Measurements from ENCODE around the gene PICALM. TPM values are rescaled to one million over a fixed set of nuclear protein-coding genes. Genes with fewer than 3 reads are reported as not detected.

PICALM gene
- total and polyA plus RNA-seq, 2 of the 13 experiments (the other 11 are each of a cell fraction or from before 2014, with no cell fraction given): 97.6 to 154 TPM

DNA sequence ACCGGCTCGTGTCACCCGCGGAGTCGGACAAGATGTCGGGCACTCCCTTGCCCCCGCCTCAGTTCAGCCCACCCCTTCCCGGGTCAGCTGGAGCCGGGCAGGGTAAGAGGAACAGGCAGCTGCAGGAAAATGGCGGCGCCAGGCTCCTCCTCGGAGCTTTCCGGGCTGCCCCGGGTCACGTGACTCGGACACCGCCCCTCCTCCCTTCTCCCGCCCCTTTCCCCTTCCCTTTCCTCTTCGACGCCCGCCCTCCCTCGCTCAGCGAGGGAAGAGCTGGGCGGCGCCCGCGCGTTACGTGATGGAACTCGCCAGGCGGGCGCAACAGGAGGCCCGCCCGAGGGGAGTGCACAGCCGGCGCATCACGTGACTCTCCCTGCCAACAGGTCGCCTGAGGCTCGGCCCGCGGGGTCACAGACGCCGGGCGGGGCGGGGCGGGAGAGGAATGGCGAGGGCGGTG lies at the start of gene PICALM (continued):
- TF ChIP-seq ZNF33A (CRISPR knock-in tag; IDR thresholded peaks at IDR 0.05; ENCODE audit: borderline replicate concordance) (peak; percentile 60; the same call in 1 of the 2 replicates), TAF1 (CRISPR knock-in tag; IDR thresholded peaks at IDR 0.05) (peak; percentile 81), ARHGAP35 (CRISPR knock-in tag; IDR thresholded peaks at IDR 0.05; ENCODE audit: borderline replicate concordance) (no peak), ZMYM2 (CRISPR knock-in tag; IDR thresholded peaks at IDR 0.05) (0 out of 2 replicates have a peak, but pooled peaks have one; percentile 31), HNF4A (CRISPR knock-in tag; IDR thresholded peaks at IDR 0.05) (peak; percentile 25; the same call in 1 of the 2 replicates), NONO (IDR thresholded peaks at IDR 0.05) (no peak), NONO (CRISPR knock-in tag; conservative IDR thresholded peaks at IDR 0.05) (peak; percentile 89), RXRB (CRISPR knock-in tag; IDR thresholded peaks at IDR 0.05; ENCODE audit: borderline replicate concordance) (peak; percentile 84), ZNF350 (CRISPR knock-in tag; IDR thresholded peaks at IDR 0.05; ENCODE audit: borderline replicate concordance, low read depth) (peak; percentile 87), EP300 (IDR thresholded peaks at IDR 0.05; ENCODE audit: low read depth in 2 of 2, low read length in 2 of 2) (peak in 1 of 2 experiments; percentile 73; a peak in 2 of 4 replicates), EP300 (CRISPR knock-in tag; IDR thresholded peaks at IDR 0.05; ENCODE audit: borderline replicate concordance) (peak; percentile 26; the same call in 1 of the 2 replicates), PHF5A (CRISPR knock-in tag; IDR thresholded peaks at IDR 0.05; ENCODE audit: low read depth, unreplicated experiment) (peak; percentile 48), LCORL (IDR thresholded peaks at IDR 0.05) (peak; percentile 85), LCORL (CRISPR knock-in tag; IDR thresholded peaks at IDR 0.05) (no peak; the same call in 1 of the 2 replicates), ZNF230 (CRISPR knock-in tag; IDR thresholded peaks at IDR 0.05) (no peak), SOX6 (IDR thresholded peaks at IDR 0.05) (no peak), SOX6 (CRISPR knock-in tag; IDR thresholded peaks at IDR 0.05) (peak; percentile 71), MEIS2 (CRISPR knock-in tag; IDR thresholded peaks at IDR 0.05) (peak; percentile 71; the same call in 1 of the 2 replicates), ZNF225 (CRISPR knock-in tag; IDR thresholded peaks at IDR 0.05) (0 out of 2 replicates have a peak, but pooled peaks have one; percentile 37)
- TF ChIP-seq, protein P1, sequence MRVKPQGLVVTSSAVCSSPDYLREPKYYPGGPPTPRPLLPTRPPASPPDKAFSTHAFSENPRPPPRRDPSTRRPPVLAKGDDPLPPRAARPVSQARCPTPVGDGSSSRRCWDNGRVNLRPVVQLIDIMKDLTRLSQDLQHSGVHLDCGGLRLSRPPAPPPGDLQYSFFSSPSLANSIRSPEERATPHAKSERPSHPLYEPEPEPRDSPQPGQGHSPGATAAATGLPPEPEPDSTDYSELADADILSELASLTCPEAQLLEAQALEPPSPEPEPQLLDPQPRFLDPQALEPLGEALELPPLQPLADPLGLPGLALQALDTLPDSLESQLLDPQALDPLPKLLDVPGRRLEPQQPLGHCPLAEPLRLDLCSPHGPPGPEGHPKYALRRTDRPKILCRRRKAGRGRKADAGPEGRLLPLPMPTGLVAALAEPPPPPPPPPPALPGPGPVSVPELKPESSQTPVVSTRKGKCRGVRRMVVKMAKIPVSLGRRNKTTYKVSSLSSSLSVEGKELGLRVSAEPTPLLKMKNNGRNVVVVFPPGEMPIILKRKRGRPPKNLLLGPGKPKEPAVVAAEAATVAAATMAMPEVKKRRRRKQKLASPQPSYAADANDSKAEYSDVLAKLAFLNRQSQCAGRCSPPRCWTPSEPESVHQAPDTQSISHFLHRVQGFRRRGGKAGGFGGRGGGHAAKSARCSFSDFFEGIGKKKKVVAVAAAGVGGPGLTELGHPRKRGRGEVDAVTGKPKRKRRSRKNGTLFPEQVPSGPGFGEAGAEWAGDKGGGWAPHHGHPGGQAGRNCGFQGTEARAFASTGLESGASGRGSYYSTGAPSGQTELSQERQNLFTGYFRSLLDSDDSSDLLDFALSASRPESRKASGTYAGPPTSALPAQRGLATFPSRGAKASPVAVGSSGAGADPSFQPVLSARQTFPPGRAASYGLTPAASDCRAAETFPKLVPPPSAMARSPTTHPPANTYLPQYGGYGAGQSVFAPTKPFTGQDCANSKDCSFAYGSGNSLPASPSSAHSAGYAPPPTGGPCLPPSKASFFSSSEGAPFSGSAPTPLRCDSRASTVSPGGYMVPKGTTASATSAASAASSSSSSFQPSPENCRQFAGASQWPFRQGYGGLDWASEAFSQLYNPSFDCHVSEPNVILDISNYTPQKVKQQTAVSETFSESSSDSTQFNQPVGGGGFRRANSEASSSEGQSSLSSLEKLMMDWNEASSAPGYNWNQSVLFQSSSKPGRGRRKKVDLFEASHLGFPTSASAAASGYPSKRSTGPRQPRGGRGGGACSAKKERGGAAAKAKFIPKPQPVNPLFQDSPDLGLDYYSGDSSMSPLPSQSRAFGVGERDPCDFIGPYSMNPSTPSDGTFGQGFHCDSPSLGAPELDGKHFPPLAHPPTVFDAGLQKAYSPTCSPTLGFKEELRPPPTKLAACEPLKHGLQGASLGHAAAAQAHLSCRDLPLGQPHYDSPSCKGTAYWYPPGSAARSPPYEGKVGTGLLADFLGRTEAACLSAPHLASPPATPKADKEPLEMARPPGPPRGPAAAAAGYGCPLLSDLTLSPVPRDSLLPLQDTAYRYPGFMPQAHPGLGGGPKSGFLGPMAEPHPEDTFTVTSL (CRISPR knock-in tag; IDR thresholded peaks at IDR 0.05; ENCODE audit: borderline replicate concordance): peak; percentile 56; the same call in 1 of the 2 replicates
- TF ChIP-seq, protein P2, sequence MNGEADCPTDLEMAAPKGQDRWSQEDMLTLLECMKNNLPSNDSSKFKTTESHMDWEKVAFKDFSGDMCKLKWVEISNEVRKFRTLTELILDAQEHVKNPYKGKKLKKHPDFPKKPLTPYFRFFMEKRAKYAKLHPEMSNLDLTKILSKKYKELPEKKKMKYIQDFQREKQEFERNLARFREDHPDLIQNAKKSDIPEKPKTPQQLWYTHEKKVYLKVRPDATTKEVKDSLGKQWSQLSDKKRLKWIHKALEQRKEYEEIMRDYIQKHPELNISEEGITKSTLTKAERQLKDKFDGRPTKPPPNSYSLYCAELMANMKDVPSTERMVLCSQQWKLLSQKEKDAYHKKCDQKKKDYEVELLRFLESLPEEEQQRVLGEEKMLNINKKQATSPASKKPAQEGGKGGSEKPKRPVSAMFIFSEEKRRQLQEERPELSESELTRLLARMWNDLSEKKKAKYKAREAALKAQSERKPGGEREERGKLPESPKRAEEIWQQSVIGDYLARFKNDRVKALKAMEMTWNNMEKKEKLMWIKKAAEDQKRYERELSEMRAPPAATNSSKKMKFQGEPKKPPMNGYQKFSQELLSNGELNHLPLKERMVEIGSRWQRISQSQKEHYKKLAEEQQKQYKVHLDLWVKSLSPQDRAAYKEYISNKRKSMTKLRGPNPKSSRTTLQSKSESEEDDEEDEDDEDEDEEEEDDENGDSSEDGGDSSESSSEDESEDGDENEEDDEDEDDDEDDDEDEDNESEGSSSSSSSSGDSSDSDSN (CRISPR knock-in tag; IDR thresholded peaks at IDR 0.05): peak; percentile 69
- TF ChIP-seq, protein P3, sequence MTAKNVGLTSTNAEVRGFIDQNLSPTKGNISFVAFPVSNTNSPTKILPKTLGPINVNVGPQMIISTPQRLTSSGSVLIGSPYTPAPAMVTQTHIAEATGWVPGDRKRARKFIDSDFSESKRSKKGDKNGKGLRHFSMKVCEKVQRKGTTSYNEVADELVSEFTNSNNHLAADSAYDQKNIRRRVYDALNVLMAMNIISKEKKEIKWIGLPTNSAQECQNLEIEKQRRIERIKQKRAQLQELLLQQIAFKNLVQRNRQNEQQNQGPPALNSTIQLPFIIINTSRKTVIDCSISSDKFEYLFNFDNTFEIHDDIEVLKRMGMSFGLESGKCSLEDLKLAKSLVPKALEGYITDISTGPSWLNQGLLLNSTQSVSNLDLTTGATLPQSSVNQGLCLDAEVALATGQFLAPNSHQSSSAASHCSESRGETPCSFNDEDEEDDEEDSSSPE (CRISPR knock-in tag; IDR thresholded peaks at IDR 0.05): peak; percentile 93
